ENCODE measurements around the gene UBE4A. TPM values are rescaled to one million over a fixed set of nuclear protein-coding genes. Genes with fewer than 3 reads are reported as not detected.

Gene UBE4A
- total and polyA plus RNA-seq, 8 donors: 40.3 to 47.7 (median 44.0) TPM

GRCh38 chr11:118341261-118341660 lies 18.1 kb upstream of the UBE4A start:
- TF ChIP-seq CTCF (IDR thresholded peaks at IDR 0.05): no peak
- no peak overlapping the region for H3K27ac ChIP-seq
- ATAC-seq (no peak), DNase-seq (no peak)
- H3K4me1 ChIP-seq: no peaks in the 10 kb centered on the region
- no peaks in the 10 kb centered on the region for H3K9me3 ChIP-seq
- H3K27me3 ChIP-seq: no peaks in the 10 kb centered on the region
- no peaks in the 10 kb centered on the region for H3K36me3 ChIP-seq
- intact Hi-C loops (cut with DNase I): loop anchor here in 1 of 2 donors (10.0 kb wide), 1 partner anchor 46 kb away; no protein-coding TSS in a partner anchor
- H3K4me3 ChIP-seq: peak overlapping the region in 1 of 2 donors; percentile 22

- Histone ChIP-seq H3K36me3 (no peaks in the 10 kb centered on the region), H3K4me3 (peak overlapping the region in 1 of 2 donors; percentile 22), H3K27ac (no peak overlapping the region), H3K4me1 (no peaks in the 10 kb centered on the region), H3K27me3 (no peaks in the 10 kb centered on the region), H3K9me3 (no peaks in the 10 kb centered on the region)
- intact Hi-C loops (cut with DNase I): loop anchor here in 1 of 2 donors (10.0 kb wide), 1 partner anchor 47 kb away; no protein-coding TSS in a partner anchor
- ATAC-seq (no peak), DNase-seq (no peak)
- TF ChIP-seq CTCF (IDR thresholded peaks at IDR 0.05): no peak
Measured at GRCh38 chr11:118341815-118342489, 17.4 kb upstream of the UBE4A start.

- Histone ChIP-seq H3K4me3 (peak within 1 kb of the TSS in 1 of 2 donors; percentile 22), H3K27me3 (no peaks in the 10 kb centered on the region), H3K27ac (no peak within 1 kb of the TSS), H3K36me3 (no peaks in the 10 kb centered on the region), H3K4me1 (no peaks in the 10 kb centered on the region), H3K9me3 (no peaks in the 10 kb centered on the region)
- intact Hi-C loops (cut with DNase I): loop anchor here in 1 of 2 donors (10.0 kb wide), 1 partner anchor 48 kb away; no protein-coding TSS in a partner anchor
- no peak for TF ChIP-seq CTCF (IDR thresholded peaks at IDR 0.05)
- no peak for DNase-seq
- ATAC-seq: no peak
Measured at GRCh38 chr11:118342503-118343161, 16.8 kb upstream of the UBE4A start, which contains the start of gene CD3D. Gene CD3D, minus strand, starts transcription at chr11:118342705. Its CDS starts 98 bp downstream, at chr11:118342607.

GRCh38 chr11:118343248-118343647 lies 16.2 kb upstream of the UBE4A start:
- no peaks in the 10 kb centered on the region for H3K36me3 ChIP-seq
- no peaks in the 10 kb centered on the region for H3K4me1 ChIP-seq
- no peaks in the 10 kb centered on the region for H3K27me3 ChIP-seq
- no peak for DNase-seq
- ATAC-seq: no peak
- intact Hi-C loops (cut with DNase I): loop anchor here in 1 of 2 donors (10.0 kb wide), 1 partner anchor 48 kb away; no protein-coding TSS in a partner anchor
- H3K27ac ChIP-seq: no peak overlapping the region
- no peak overlapping the region for H3K4me3 ChIP-seq
- TF ChIP-seq CTCF (IDR thresholded peaks at IDR 0.05): no peak
- H3K9me3 ChIP-seq: no peaks in the 10 kb centered on the region

GRCh38 chr11:118343981-118344515 lies 15.4 kb upstream of the UBE4A start, which contains the start of gene CD3G:
Gene CD3G, plus strand, starts transcription at chr11:118344344. Its CDS starts 80 bp downstream, at chr11:118344424.
- no peaks in the 10 kb centered on the region for H3K4me1 ChIP-seq
- intact Hi-C loops (cut with DNase I): loop anchor here in 1 of 2 donors (10.0 kb wide), 1 partner anchor 49 kb away; no protein-coding TSS in a partner anchor
- H3K9me3 ChIP-seq: no peaks in the 10 kb centered on the region
- no peak for ATAC-seq
- no peaks in the 10 kb centered on the region for H3K36me3 ChIP-seq
- H3K27ac ChIP-seq: no peak within 1 kb of the TSS
- DNase-seq: no peak
- TF ChIP-seq CTCF (IDR thresholded peaks at IDR 0.05): no peak
- H3K4me3 ChIP-seq: peak within 1 kb of the TSS in 1 of 2 donors; percentile 1
- H3K27me3 ChIP-seq: no peaks in the 10 kb centered on the region

All from left lung (tissue), 10 donors.